Breast epithelium (tissue), 3 donors: ENCODE results near the gene PKD1L1.

Experiments
- CTCF ChIP-seq, 3 donors: fragments of 450-650 bp; IDR thresholded peaks; one replicate each; pipeline ENCODE4 v1.5.1; 2016 to 2017; ENCODE audit warnings: antibody characterized with exemption in 3 of 3, mild to moderate bottlenecking in 3 of 3, moderate library complexity in 3 of 3
- POLR2A ChIP-seq: fragments of 450-650 bp; IDR thresholded peaks from one replicate; pipeline ENCODE4 v1.6.1; 2016; ENCODE audit warnings: antibody characterized with exemption, mild to moderate bottlenecking, moderate library complexity
- POLR2AphosphoS5 ChIP-seq, 3 donors: sonication (generic); formaldehyde crosslinking; IDR thresholded peaks; one replicate each; pipeline ENCODE4 v1.6.1; 2017; ENCODE audit warnings: antibody characterized with exemption in 3 of 3

GRCh38 chr7:47893238-47893637, 55.0 kb downstream of the PKD1L1 start:
- TF ChIP-seq POLR2A, result no peak
- TF ChIP-seq CTCF (IDR thresholded peaks at IDR 0.05), result no peak
- TF ChIP-seq POLR2AphosphoS5 (IDR thresholded peaks at IDR 0.05), result no peak
